PC-3 (cell line): Measurements from ENCODE around the gene MYL2. TPM values are rescaled to one million over a fixed set of nuclear protein-coding genes. Genes with fewer than 3 reads are reported as not detected.

Experiments used
- ATAC-seq: fragments of 200-7000 bp; cut with Tn5 transposase; 2 replicates; pipeline ENCODE4 v1.9.1; 2020; ENCODE audit warnings: mild to moderate bottlenecking, moderate library complexity
- BruUV-seq: library from RNA; stranded (reverse); fragments of 400-500 nt; replicated peaks from 2 replicates; lab custom pipeline; 2021; lab: Mats Ljungman, UMichigan
- CTCF ChIA-PET: fragments of 300-600 bp; sonication (Branson Sonifier 250); formaldehyde crosslinking; loops from one replicate; lab custom pipeline; 2022; ENCODE audit warnings: antibody characterized with exemption; lab: Charles Lee
- POLR2A ChIA-PET: fragments of 300-600 bp; sonication (Branson Sonifier 250); formaldehyde crosslinking; loops from one replicate; lab custom pipeline; 2022; ENCODE audit warnings: antibody characterized with exemption; ENCODE audit not compliant: unreplicated experiment; lab: Charles Lee
- DNase-seq: peaks from one replicate; pipeline ENCODE4 v3.0.0-alpha.2; 2015
- H2AFZ ChIP-seq: fragments of 300-600 bp; sonication (generic); 2 replicates; pipeline ENCODE4 v1.6.0; 2016; ENCODE audit warnings: antibody characterized with exemption, low read length
- H3F3A ChIP-seq: fragments of 300-600 bp; sonication (generic); one replicate; pipeline ENCODE4 v1.6.0; 2017; ENCODE audit warnings: antibody characterized with exemption, low read length, control low read depth, mild to moderate bottlenecking; ENCODE audit not compliant: unreplicated experiment
- H3K27ac ChIP-seq: fragments of 300-600 bp; sonication (generic); 2 replicates; pipeline ENCODE4 v1.5.1; 2016; ENCODE audit warnings: mild to moderate bottlenecking, low read length
- H3K27me3 ChIP-seq: fragments of 300-600 bp; sonication (generic); 2 replicates; pipeline ENCODE4 v1.6.1; 2016; ENCODE audit warnings: low read length, mixed read lengths
- H3K36me3 ChIP-seq: fragments of 300-600 bp; sonication (generic); 2 replicates; pipeline ENCODE4 v1.6.1; 2016; ENCODE audit warnings: low read depth, mixed run types, low read length, mixed read lengths
- H3K4me1 ChIP-seq: fragments of 300-600 bp; sonication (generic); 2 replicates; pipeline ENCODE4 v1.5.1; 2016; ENCODE audit warnings: low read length; ENCODE audit not compliant: insufficient read depth
- H3K4me2 ChIP-seq: fragments of 300-600 bp; sonication (generic); 2 replicates; pipeline ENCODE4 v1.6.0; 2016; ENCODE audit warnings: low read length
- H3K4me3 ChIP-seq: fragments of 300-600 bp; sonication (generic); 2 replicates; pipeline ENCODE4 v1.5.1; 2016; ENCODE audit warnings: mild to moderate bottlenecking, low read length, mixed read lengths
- H3K79me2 ChIP-seq: fragments of 300-600 bp; sonication (generic); 2 replicates; pipeline ENCODE4 v1.6.1; 2017; ENCODE audit warnings: low read length, mixed read lengths
- H3K9ac ChIP-seq: fragments of 300-600 bp; sonication (generic); 2 replicates; pipeline ENCODE4 v1.6.0; 2016; ENCODE audit warnings: mild to moderate bottlenecking, low read length
- H3K9me2 ChIP-seq: fragments of 300-600 bp; sonication (generic); replicated peaks from 2 replicates; pipeline ENCODE4 v1.6.1; 2016; ENCODE audit warnings: mixed run types, low read length, mixed read lengths
- H3K9me3 ChIP-seq: fragments of 300-600 bp; sonication (generic); 2 replicates; pipeline ENCODE4 v1.6.1; 2016; ENCODE audit warnings: low read length, mixed read lengths
- H4K20me1 ChIP-seq: fragments of 300-600 bp; sonication (generic); 2 replicates; pipeline ENCODE4 v1.6.1; 2016; ENCODE audit warnings: low read length, mixed read lengths
- EZH2 ChIP-seq: fragments of 300-600 bp; sonication (generic); IDR thresholded peaks from one replicate; pipeline ENCODE4 v1.6.1; 2017; ENCODE audit warnings: antibody characterized with exemption, mild to moderate bottlenecking, low read length; ENCODE audit not compliant: unreplicated experiment
- EZH2phosphoT487 ChIP-seq: fragments of 300-600 bp; sonication (generic); IDR thresholded peaks from 2 replicates; pipeline ENCODE4 v1.6.1; 2018; ENCODE audit warnings: mild to moderate bottlenecking, antibody characterized with exemption, low read length, borderline replicate concordance
- intact Hi-C: fragments of 100-400 bp; cut with micrococcal nuclease; formaldehyde crosslinking; loops from 2 replicates; pipeline ENCODE4 v1.9.0; 2023
- total RNA-seq: library from RNA; depleted of rRNA; stranded (reverse); fragments of >200 nt; gene quantifications from 2 replicates; pipeline ENCODE4 v1.2.3, GENCODE V29; 2014
- TF ChIP-seq, protein P1 (sequence below): fragments of 300-600 bp; sonication (generic); conservative IDR thresholded peaks from 2 replicates; pipeline ENCODE4 v1.5.1; 2017; ENCODE audit warnings: antibody characterized with exemption, low read depth, mild to moderate bottlenecking, low read length

Gene MYL2
- total RNA-seq, 1 experiment from 2014 or later, result not detected

DNA sequence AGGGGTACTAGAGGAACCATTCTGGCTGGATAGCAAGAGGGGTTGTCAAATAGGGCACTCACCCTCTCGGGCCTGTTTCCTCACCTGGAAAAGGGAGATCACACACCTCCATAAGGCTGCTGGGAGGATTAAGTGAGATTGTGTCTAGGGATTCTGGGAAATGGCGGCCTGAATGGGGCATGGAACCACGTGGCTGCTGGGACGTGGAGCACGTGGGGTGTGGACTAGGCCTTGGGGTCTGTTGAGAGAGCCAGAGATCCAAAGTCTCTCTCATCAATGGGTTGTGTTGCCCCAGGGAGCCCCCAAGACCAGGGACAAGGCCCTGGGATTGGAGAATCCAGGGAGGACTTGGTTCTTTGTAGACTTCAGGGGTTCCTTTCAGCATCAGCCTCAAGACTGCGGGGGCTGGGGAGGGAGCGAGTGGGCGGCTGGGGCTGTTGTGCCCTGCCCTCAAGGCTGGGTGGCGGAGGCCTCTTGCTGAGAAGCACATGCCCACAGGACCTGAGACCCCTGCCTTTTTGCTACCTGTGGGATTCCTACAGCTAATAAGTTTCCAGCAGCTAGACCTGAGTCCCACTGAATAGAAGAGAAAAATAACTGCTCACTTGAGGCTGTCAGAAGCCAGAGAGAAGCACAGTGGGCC, 3.4 kb upstream of the MYL2 start:
- peaks cover 7% of the 10 kb centered on the region for H3K4me1 ChIP-seq
- no peak for TF ChIP-seq EZH2phosphoT487
- TF ChIP-seq, protein P1, sequence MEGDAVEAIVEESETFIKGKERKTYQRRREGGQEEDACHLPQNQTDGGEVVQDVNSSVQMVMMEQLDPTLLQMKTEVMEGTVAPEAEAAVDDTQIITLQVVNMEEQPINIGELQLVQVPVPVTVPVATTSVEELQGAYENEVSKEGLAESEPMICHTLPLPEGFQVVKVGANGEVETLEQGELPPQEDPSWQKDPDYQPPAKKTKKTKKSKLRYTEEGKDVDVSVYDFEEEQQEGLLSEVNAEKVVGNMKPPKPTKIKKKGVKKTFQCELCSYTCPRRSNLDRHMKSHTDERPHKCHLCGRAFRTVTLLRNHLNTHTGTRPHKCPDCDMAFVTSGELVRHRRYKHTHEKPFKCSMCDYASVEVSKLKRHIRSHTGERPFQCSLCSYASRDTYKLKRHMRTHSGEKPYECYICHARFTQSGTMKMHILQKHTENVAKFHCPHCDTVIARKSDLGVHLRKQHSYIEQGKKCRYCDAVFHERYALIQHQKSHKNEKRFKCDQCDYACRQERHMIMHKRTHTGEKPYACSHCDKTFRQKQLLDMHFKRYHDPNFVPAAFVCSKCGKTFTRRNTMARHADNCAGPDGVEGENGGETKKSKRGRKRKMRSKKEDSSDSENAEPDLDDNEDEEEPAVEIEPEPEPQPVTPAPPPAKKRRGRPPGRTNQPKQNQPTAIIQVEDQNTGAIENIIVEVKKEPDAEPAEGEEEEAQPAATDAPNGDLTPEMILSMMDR, result no peak
- no peak for TF ChIP-seq EZH2
- H3K79me2 ChIP-seq, result no peaks in the 10 kb centered on the region
- H3K9me2 ChIP-seq, result no peaks in the 10 kb centered on the region
- no peak overlapping the region for H3K4me3 ChIP-seq
- no peak overlapping the region for H3K27ac ChIP-seq
- H3K27me3 ChIP-seq, result no peaks in the 10 kb centered on the region
- H3K4me2 ChIP-seq, result no peak overlapping the region
- intact Hi-C loops, result no loop called here
- no peak for ATAC-seq
- no TSS peak for BruUV-seq
- no peak overlapping the region for H3K9ac ChIP-seq
- no peaks in the 10 kb centered on the region for H4K20me1 ChIP-seq
- no peaks in the 10 kb centered on the region for H3K36me3 ChIP-seq
- ChIA-PET CTCF (no interaction called here), POLR2A (no interaction called here)
- no peaks in the 10 kb centered on the region for H3F3A ChIP-seq
- H2AFZ ChIP-seq, result no peak overlapping the region
- H3K9me3 ChIP-seq, result no peaks in the 10 kb centered on the region
- DNase-seq, result no peak

DNA sequence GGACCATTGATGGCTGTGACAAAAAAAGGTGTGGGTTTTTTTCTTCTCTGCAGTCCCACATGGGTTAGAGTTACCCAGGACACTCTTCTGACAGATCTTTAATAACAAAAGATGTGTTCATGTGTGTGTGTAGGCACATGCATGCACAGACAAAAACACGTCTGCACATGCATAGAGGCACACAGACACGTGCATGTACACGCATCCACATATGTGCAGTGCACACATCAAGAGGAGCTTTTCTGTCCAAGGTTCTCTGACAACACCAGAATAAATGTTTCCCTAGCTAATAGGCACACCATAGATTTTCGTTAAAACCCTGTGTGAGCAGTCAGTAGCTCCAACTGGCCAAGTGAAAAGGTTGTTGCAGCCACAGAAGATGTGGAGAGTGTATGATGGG, 2.8 kb upstream of the MYL2 start:
- H3K9ac ChIP-seq, result no peak overlapping the region
- no peak overlapping the region for H3K4me3 ChIP-seq
- POLR2A ChIA-PET, result no interaction called here
- H2AFZ ChIP-seq, result no peak overlapping the region
- DNase-seq, result no peak
- ATAC-seq, result no peak
- no peaks in the 10 kb centered on the region for H3F3A ChIP-seq
- H3K27ac ChIP-seq, result no peak overlapping the region
- H4K20me1 ChIP-seq, result no peaks in the 10 kb centered on the region
- H3K9me2 ChIP-seq, result no peaks in the 10 kb centered on the region
- intact Hi-C loops, result no loop called here
- no peak overlapping the region for H3K4me2 ChIP-seq
- no peaks in the 10 kb centered on the region for H3K9me3 ChIP-seq
- no peaks in the 10 kb centered on the region for H3K79me2 ChIP-seq
- peaks cover 9% of the 10 kb centered on the region for H3K4me1 ChIP-seq
- no peaks in the 10 kb centered on the region for H3K27me3 ChIP-seq
- CTCF ChIA-PET, result no interaction called here
- H3K36me3 ChIP-seq, result no peaks in the 10 kb centered on the region
- no TSS peak for BruUV-seq
- TF ChIP-seq, protein P1, result no peak
- no peak for TF ChIP-seq EZH2
- no peak for TF ChIP-seq EZH2phosphoT487

DNA sequence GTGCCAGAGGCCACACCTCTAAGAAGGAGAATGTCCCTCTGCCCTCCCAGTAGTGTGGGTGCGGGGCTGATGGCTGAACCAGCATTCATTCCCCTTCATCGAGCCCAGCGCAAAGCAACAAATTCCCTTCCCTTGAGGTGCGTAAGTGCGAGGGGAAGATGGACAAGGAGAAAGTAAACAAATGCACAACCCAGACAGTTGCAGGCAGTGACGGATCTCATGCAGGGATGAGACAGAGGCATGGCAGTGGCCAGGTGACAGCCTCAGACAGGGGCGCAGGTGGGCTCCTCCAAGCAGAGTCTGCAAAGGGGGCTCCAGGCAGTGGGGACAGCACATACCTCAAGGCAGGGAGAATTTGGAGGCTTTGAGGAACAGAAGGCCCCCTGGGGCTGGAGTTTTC, 2.3 kb upstream of the MYL2 start:
- Histone ChIP-seq H4K20me1 (no peaks in the 10 kb centered on the region), H3K9me3 (no peaks in the 10 kb centered on the region), H3K9me2 (no peaks in the 10 kb centered on the region), H2AFZ (no peak overlapping the region), H3K79me2 (no peaks in the 10 kb centered on the region), H3K36me3 (no peaks in the 10 kb centered on the region), H3K4me2 (no peak overlapping the region), H3K4me3 (no peak overlapping the region), H3K27ac (no peak overlapping the region), H3K4me1 (peaks cover 15% of the 10 kb centered on the region), H3K27me3 (no peaks in the 10 kb centered on the region), H3F3A (no peaks in the 10 kb centered on the region), H3K9ac (no peak overlapping the region)
- no TSS peak for BruUV-seq
- DNase-seq, result no peak
- POLR2A ChIA-PET, result no interaction called here
- TF ChIP-seq EZH2phosphoT487 (no peak), EZH2 (no peak)
- TF ChIP-seq, protein P1, result no peak
- CTCF ChIA-PET, result no interaction called here
- intact Hi-C loops, result no loop called here
- no peak for ATAC-seq
